Psoas muscle (tissue), 8 donors: Measurements from ENCODE around the gene POLR3A. TPM values are rescaled to one million over a fixed set of nuclear protein-coding genes. Genes with fewer than 3 reads are reported as not detected.

ENCODE experiments used
- ATAC-seq, 4 donors: fragments of 200-7000 bp; cut with Tn5 transposase; one replicate each; pipeline ENCODE4 v1.9.1; 2020; ENCODE audit warnings: moderate library complexity in 3 of 4, mild to moderate bottlenecking in 2 of 4
- DNase-seq, 2 donors: peaks; one replicate each; pipeline ENCODE4 v3.0.0-alpha.2; 2020
- H3K27ac ChIP-seq: fragments of 200-600 bp; one replicate; pipeline ENCODE4 v1.8.0; 2022
- H3K27me3 ChIP-seq, 3 donors: fragments of 200-600 bp in 1 of 3; one replicate each; pipeline versions ENCODE4 v1.6.1 to v1.8.0; 2013 to 2022; ENCODE audit warnings: low read length in 2 of 3, mild to moderate bottlenecking in 2 of 3, moderate library complexity in 1 of 3; ENCODE audit not compliant: insufficient read depth in 3 of 3
- H3K36me3 ChIP-seq, 2 donors: fragments of 200-600 bp in 1 of 2; one replicate each; pipeline versions ENCODE4 v1.6.1 to v1.8.0; 2013 to 2022; ENCODE audit warnings: low read depth in 1 of 2, mild to moderate bottlenecking in 1 of 2, moderate library complexity in 1 of 2; ENCODE audit not compliant: insufficient read depth in 1 of 2
- H3K4me1 ChIP-seq: fragments of 200-600 bp; one replicate; pipeline ENCODE4 v1.8.0; 2022
- H3K4me3 ChIP-seq: fragments of 200-600 bp; one replicate; pipeline ENCODE4 v1.8.0; 2022; ENCODE audit warnings: mild to moderate bottlenecking
- H3K9me3 ChIP-seq: fragments of 200-600 bp; one replicate; pipeline ENCODE4 v1.8.0; 2022
- WGBS, 3 donors: extraction: QIAGEN DNeasy Blood & Tissue Kit; methylation state at CpG; one replicate each; pipeline versions ENCODE4 v1.1.6 to v1.1.7; 2013; 5-methylcytosine and 5-hydroxymethylcytosine counted together
- intact Hi-C, 2 donors: fragments of 100-400 bp; cut with DNase I; formaldehyde crosslinking; loops; one replicate each; pipeline versions ENCODE4 v1.11.0 to v1.14.2; 2022
- polyA plus RNA-seq, 3 donors: library from polyadenylated mRNA; stranded (reverse); fragments of 200-250 nt; gene quantifications; one replicate each; pipeline ENCODE4 v1.2.3, GENCODE V29; 2013
- total RNA-seq, 4 donors: library from RNA; stranded (reverse); fragmentation: NEBNext Ultra II Directional in 2 of 4; extraction: Animal tissue kit (Norgen Biotek cat#: 25700) in 2 of 4; gene quantifications; one replicate each; pipeline versions ENCODE4 v1.2.1 to v1.2.4, GENCODE V29; 2021 to 2023
- TF ChIP-seq, protein P1 (sequence below): fragments of 200-600 bp; IDR thresholded peaks from one replicate; pipeline ENCODE4 v1.8.0; 2022; ENCODE audit warnings: antibody characterized with exemption
- donor health status: healthy with polysubstance abuse.
- donor health status: DM: no; HTN: no; CAD: no; lungs with moderate emphysema.
- donor health status: Bipolar disorder and iron deficiency.
- donor health status: healthy.
- donor health status: DM: yes; HTN: yes; CAD: no.
- donor health status: DM: no; HTN: no; CAD: no.
- donor health status: DM: no; HTN: no; CAD: no.
- donor health status: DM: yes; HTN: yes; CAD: no.

POLR3A gene
- total and polyA plus RNA-seq, 7 donors: 5.2 to 16.5 (median 12.6) TPM

DNA sequence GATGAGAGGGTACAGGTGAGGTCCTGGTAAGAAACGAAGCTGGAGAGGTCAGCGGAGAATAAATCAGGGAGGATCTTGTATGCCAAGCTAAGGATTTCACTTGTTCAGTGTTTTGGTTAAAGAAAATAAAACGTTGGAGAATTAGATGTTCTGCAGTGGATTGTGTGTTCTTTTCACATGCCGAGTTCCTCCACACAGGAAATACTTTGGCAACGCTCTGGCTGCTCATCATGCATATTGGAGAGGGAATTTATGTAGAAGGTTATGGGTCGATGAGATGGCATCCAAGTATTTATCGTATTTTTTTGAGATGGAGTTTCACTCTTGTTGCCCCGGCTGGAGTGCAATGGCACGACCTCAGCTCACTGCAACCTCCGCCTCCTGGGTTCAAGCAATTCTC lies 15.4 kb upstream of the POLR3A start:
- H3K36me3 ChIP-seq: peaks cover 12 to 39% of the 10 kb centered on the region in 2 donors
- no peak for ATAC-seq
- H3K4me1 ChIP-seq: peaks cover 14% of the 10 kb centered on the region
- TF ChIP-seq, protein P1, sequence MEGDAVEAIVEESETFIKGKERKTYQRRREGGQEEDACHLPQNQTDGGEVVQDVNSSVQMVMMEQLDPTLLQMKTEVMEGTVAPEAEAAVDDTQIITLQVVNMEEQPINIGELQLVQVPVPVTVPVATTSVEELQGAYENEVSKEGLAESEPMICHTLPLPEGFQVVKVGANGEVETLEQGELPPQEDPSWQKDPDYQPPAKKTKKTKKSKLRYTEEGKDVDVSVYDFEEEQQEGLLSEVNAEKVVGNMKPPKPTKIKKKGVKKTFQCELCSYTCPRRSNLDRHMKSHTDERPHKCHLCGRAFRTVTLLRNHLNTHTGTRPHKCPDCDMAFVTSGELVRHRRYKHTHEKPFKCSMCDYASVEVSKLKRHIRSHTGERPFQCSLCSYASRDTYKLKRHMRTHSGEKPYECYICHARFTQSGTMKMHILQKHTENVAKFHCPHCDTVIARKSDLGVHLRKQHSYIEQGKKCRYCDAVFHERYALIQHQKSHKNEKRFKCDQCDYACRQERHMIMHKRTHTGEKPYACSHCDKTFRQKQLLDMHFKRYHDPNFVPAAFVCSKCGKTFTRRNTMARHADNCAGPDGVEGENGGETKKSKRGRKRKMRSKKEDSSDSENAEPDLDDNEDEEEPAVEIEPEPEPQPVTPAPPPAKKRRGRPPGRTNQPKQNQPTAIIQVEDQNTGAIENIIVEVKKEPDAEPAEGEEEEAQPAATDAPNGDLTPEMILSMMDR: no peak
- H3K4me3 ChIP-seq: no peak overlapping the region
- H3K27me3 ChIP-seq: no peaks in the 10 kb centered on the region
- H3K9me3 ChIP-seq: no peaks in the 10 kb centered on the region
- no peak overlapping the region for H3K27ac ChIP-seq
- no peak for DNase-seq
- intact Hi-C loops: loop anchor here (5.0 to 10.0 kb wide), 5 partner anchors 258 to 1153 kb away; partner anchors contain the start of gene ZMIZ1 (in 1 of the 2)
- WGBS, 3 donors: 53 to 66% (median 58%) methylated on average over 10 of the region's 10 CpGs

DNA sequence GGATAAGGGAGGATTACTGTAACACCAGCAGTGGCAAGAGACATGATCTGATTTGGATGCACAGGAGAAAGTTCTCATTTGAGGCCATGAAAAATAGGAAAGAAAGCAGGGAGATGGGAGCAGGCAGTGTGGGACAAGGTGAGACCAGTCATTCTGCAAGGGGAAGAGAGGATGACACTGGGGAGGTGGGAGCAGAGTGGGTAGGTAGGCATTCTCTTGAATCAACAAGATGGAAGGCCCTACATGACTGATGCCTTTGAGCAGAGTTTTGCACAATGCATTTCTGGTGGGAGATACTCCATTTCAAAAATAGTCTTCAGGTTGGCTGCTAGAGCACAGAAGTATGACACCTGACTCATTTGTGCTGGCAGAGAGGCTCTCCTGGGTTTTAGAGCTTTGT lies 14.9 kb upstream of the POLR3A start:
- Histone ChIP-seq H3K27me3 (no peaks in the 10 kb centered on the region), H3K27ac (no peak overlapping the region), H3K4me3 (no peak overlapping the region), H3K9me3 (no peaks in the 10 kb centered on the region), H3K4me1 (peaks cover 19% of the 10 kb centered on the region), H3K36me3 (peaks cover 14 to 44% of the 10 kb centered on the region in 2 donors)
- TF ChIP-seq, protein P1: no peak
- DNase-seq: no peak
- intact Hi-C loops: loop anchor here in 1 of 2 donors (10.0 kb wide), 1 partner anchor 1021 kb away; the partner anchor contains the start of gene ZMIZ1
- peak in 2 of 4 donors; percentile 11 to 27 for ATAC-seq

DNA sequence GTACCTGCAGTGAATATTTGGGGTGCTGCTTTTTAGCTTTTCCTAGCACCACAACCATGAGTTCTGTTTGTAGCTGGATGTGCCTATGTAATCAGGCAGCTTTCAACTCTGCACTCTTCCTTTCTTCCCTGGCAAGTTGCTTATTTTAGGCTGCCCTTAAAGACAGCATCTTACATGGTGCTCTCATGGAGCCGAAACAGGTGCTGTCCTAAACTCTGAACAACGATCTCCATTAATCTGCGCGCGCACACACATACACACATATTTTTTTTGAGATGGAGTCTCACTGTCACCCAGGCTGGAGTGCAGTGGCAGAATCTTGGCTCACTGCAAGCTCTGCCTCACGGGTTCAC lies 13.4 kb upstream of the POLR3A start:
- intact Hi-C loops: loop anchor here (2.0 to 10.0 kb wide), 2 partner anchors 1022 to 1154 kb away; partner anchors contain the start of gene ZMIZ1 (in 1 of the 2)
- peaks cover 17 to 59% of the 10 kb centered on the region in 2 donors for H3K36me3 ChIP-seq
- H3K9me3 ChIP-seq: no peaks in the 10 kb centered on the region
- no peak overlapping the region for H3K4me3 ChIP-seq
- ATAC-seq: no peak
- WGBS, 3 donors: 86 to 91% (median 91%) methylated on average over 6 of the region's 6 CpGs
- TF ChIP-seq, protein P1: no peak
- no peak for DNase-seq
- H3K4me1 ChIP-seq: peaks cover 27% of the 10 kb centered on the region
- no peaks in the 10 kb centered on the region for H3K27me3 ChIP-seq
- H3K27ac ChIP-seq: no peak overlapping the region

DNA sequence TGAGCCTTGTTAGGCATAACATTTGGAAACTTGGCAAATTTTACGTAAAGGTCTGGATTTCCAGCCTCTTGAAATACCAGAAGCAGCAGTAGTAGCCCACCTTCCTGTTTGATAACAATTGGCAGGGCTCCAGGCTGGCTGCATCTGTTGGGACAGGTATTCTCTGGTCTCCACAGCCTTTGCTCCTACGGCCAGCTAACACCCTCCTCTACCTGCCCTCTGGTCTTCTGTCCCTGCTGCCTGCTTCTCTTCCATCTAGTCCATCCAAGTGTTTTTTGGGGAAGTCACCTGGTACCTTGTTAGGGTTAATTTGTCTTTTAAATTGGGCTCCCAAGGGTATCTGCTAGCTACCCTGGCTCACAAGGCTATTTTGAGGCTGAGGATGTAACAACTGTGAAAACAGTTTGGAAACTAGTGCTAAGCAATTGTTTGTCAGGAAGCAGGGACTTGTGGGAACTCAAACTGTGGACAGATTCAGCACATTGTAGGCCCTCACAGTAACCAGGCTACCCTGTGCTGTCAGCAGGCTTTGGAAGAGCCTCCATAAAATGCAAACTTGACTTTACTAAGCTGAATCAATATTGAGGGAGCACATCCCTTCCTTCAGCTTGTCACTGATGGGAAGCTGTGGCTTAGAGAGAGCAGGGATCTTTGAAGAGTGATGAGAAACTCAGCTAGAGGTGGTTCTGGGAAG lies 12.9 kb upstream of the POLR3A start:
- DNase-seq: no peak
- Histone ChIP-seq H3K4me3 (no peak overlapping the region), H3K27ac (no peak overlapping the region), H3K9me3 (no peaks in the 10 kb centered on the region), H3K27me3 (no peaks in the 10 kb centered on the region), H3K36me3 (peaks cover 17 to 64% of the 10 kb centered on the region in 2 donors), H3K4me1 (peaks cover 33% of the 10 kb centered on the region)
- ATAC-seq: no peak
- TF ChIP-seq, protein P1: no peak
- 69 to 74% (median 74%) methylated on average over 2 of the region's 2 CpGs for WGBS, 3 donors
- intact Hi-C loops: loop anchor here (2.0 to 10.0 kb wide), 2 partner anchors 1023 to 1155 kb away; partner anchors contain the start of gene ZMIZ1 (in 1 of the 2)
